HFFc6 (cell line): ENCODE results near the gene TMEM237. TPM values are rescaled to one million over a fixed set of nuclear protein-coding genes. Genes with fewer than 3 reads are reported as not detected.

Experiments
- DNase-seq: peaks from one replicate; pipeline ENCODE4 v3.0.0-alpha.2; 2018
- H3K27ac Mint-ChIP-seq: 2 replicates; pipeline ENCODE4 v1.8.0; 2020; ENCODE audit warnings: mild to moderate bottlenecking, mixed read lengths
- H3K27me3 Mint-ChIP-seq: 2 replicates; pipeline ENCODE4 v1.8.0; 2021; ENCODE audit warnings: mild to moderate bottlenecking, moderate library complexity, mixed read lengths; ENCODE audit not compliant: insufficient read depth
- H3K36me3 Mint-ChIP-seq: 2 replicates; pipeline ENCODE4 v1.8.0; 2021; ENCODE audit warnings: low read depth, mixed read lengths
- H3K4me1 Mint-ChIP-seq: 2 replicates; pipeline ENCODE4 v1.8.0; 2020; ENCODE audit warnings: low read depth, mixed read lengths
- H3K4me3 Mint-ChIP-seq: 2 replicates; pipeline ENCODE4 v1.8.0; 2020; ENCODE audit warnings: mild to moderate bottlenecking, moderate library complexity, mixed read lengths
- H3K9me3 Mint-ChIP-seq: 2 replicates; pipeline ENCODE4 v1.8.0; 2020; ENCODE audit warnings: mild to moderate bottlenecking, mixed read lengths
- CTCF ChIP-seq: fragments of 200-600 bp; sonication (generic); IDR thresholded peaks from 2 replicates; pipeline ENCODE4 v1.5.0; 2021; ENCODE audit warnings: antibody characterized with exemption, mild to moderate bottlenecking
- total RNA-seq, 6 experiments: library from RNA; stranded (reverse); fragmentation: NEBNext Ultra II Directional; extraction: Animal tissue kit (Norgen Biotek cat#: 25700); gene quantifications; 2 replicates in 1 of 6; 3 replicates in 5 of 6; pipeline ENCODE4 v1.2.3, GENCODE V29; 2021

Gene TMEM237
- total RNA-seq, 6 experiments from 2014 or later, result 76.2 to 96.5 (median 83.3) TPM

- H3K27ac Mint-ChIP-seq, result no peak overlapping the region; the same call in 1 of the 2 replicates
- no peaks in the 10 kb centered on the region for H3K9me3 Mint-ChIP-seq
- no peaks in the 10 kb centered on the region; the same call in 1 of the 2 replicates for H3K27me3 Mint-ChIP-seq
- H3K4me3 Mint-ChIP-seq, result peak overlapping the region; percentile 20; the same call in 1 of the 2 replicates
- H3K4me1 Mint-ChIP-seq, result peaks cover 28% of the 10 kb centered on the region
- peaks cover 21% of the 10 kb centered on the region for H3K36me3 Mint-ChIP-seq
- peak; percentile 40; the same call in 1 of the 2 replicates for TF ChIP-seq CTCF
- no peak for DNase-seq
These were observed 24.3 kb downstream of the TMEM237 start for GRCh38 chr2:201618744-201619662.

GRCh38 chr2:201608021-201608420 is 35.3 kb downstream of the TMEM237 start:
- Mint-ChIP-seq H3K27ac (no peak overlapping the region), H3K4me1 (no peaks in the 10 kb centered on the region), H3K9me3 (peaks cover 19% of the 10 kb centered on the region), H3K36me3 (peaks cover 20% of the 10 kb centered on the region), H3K27me3 (no peaks in the 10 kb centered on the region), H3K4me3 (no peak overlapping the region)
- TF ChIP-seq CTCF, result no peak
- DNase-seq, result no peak

GRCh38 chr2:201607568-201607967 is 35.7 kb downstream of the TMEM237 start:
- H3K4me3 Mint-ChIP-seq, result no peak overlapping the region
- peaks cover 20% of the 10 kb centered on the region for H3K36me3 Mint-ChIP-seq
- no peaks in the 10 kb centered on the region for H3K4me1 Mint-ChIP-seq
- H3K27ac Mint-ChIP-seq, result no peak overlapping the region
- H3K27me3 Mint-ChIP-seq, result no peaks in the 10 kb centered on the region
- H3K9me3 Mint-ChIP-seq, result peaks cover 19% of the 10 kb centered on the region
- DNase-seq, result no peak
- no peak for TF ChIP-seq CTCF

- H3K36me3 Mint-ChIP-seq, result peaks cover 12% of the 10 kb centered on the region
These were observed 42.4 kb downstream of the TMEM237 start for GRCh38 chr2:201600906-201601305.

GRCh38 chr2:201597397-201597796 is 45.9 kb downstream of the TMEM237 start:
- no peak for DNase-seq
- TF ChIP-seq CTCF, result no peak
- H3K4me1 Mint-ChIP-seq, result no peaks in the 10 kb centered on the region
- no peak overlapping the region for H3K27ac Mint-ChIP-seq
- H3K36me3 Mint-ChIP-seq, result peaks cover 17% of the 10 kb centered on the region
- H3K4me3 Mint-ChIP-seq, result no peak overlapping the region
- peaks cover 3% of the 10 kb centered on the region for H3K27me3 Mint-ChIP-seq
- H3K9me3 Mint-ChIP-seq, result peaks cover 19% of the 10 kb centered on the region

More at GRCh38 chr2:201600906-201601305, 42.4 kb downstream of the TMEM237 start:
- Mint-ChIP-seq H3K4me1 (no peaks in the 10 kb centered on the region), H3K27ac (no peak overlapping the region), H3K4me3 (no peak overlapping the region), H3K9me3 (peaks cover 11% of the 10 kb centered on the region), H3K27me3 (peaks cover 3% of the 10 kb centered on the region; the same call in 1 of the 2 replicates)
- TF ChIP-seq CTCF, result no peak
- DNase-seq, result no peak
